Measurements from ENCODE around the gene SPINT4. TPM values are rescaled to one million over a fixed set of nuclear protein-coding genes. Genes with fewer than 3 reads are reported as not detected.

SPINT4 gene
- total RNA-seq, 1 donor: not detected

DNA sequence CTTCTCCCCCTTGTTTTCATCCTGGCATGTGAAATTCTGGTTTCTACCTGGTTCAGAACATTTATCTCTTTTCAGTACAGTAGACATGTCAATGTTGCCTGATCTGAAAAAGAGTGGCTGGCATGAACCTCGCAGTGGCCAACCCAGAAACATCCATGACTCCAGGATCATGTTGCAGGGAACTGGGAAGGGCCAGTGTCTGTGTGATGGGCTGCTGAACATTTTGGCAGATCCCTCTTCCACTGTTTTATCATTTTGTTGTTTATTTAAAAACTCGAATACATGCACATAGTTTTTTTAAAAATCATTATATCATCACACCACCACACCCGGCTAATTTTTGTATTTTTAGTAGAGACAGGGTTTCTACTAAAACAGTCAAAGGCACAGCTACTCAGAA is 50.5 kb downstream of the SPINT4 start:
- no peak overlapping the region for H3K4me2 ChIP-seq (ENCODE audit: insufficient read depth, low read length)
- DNase-seq (ENCODE audit: insufficient read length, low spot score, missing footprints): no peak

DNA sequence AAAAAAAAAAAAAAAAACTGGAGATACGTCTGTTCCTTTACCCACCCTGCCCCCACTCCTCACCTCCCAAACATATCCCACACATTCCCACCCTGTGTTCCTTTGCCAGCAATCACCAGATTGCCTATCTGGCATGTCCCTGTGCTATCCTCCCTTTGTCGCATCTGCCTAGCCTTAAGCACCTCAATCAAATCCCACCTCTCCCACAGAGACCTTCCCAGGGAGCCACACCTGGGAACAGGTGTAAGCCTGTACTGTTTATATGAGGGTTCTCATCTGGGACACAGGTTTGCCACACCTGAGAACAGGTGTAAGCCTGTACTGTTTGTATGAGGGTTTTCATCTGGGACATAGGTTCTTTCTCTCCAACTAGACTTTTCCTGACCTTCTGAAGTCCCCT is 52.8 kb downstream of the SPINT4 start:
- Histone ChIP-seq H3K4me1 (ENCODE audit: insufficient read depth, low read length) (peaks cover 25% of the 10 kb centered on the region), H3K27ac (ENCODE audit: low read depth, low read length) (no peak overlapping the region), H2AFZ (ENCODE audit: low read length) (no peak overlapping the region), H3K4me2 (ENCODE audit: insufficient read depth, low read length) (no peak overlapping the region), H3K27me3 (ENCODE audit: insufficient read depth, low read length) (no peaks in the 10 kb centered on the region), H3K4me3 (ENCODE audit: insufficient read depth, low read length) (no peak overlapping the region), H3K9me3 (ENCODE audit: low read depth, low read length) (no peaks in the 10 kb centered on the region), H3K36me3 (ENCODE audit: insufficient read depth, low read length) (no peaks in the 10 kb centered on the region), H3K79me2 (ENCODE audit: insufficient read depth, low read length) (no peaks in the 10 kb centered on the region), H4K20me1 (ENCODE audit: insufficient read depth, low read length) (no peaks in the 10 kb centered on the region)
- DNase-seq (ENCODE audit: insufficient read length, low spot score, missing footprints): no peak
- TF ChIP-seq, protein P1, sequence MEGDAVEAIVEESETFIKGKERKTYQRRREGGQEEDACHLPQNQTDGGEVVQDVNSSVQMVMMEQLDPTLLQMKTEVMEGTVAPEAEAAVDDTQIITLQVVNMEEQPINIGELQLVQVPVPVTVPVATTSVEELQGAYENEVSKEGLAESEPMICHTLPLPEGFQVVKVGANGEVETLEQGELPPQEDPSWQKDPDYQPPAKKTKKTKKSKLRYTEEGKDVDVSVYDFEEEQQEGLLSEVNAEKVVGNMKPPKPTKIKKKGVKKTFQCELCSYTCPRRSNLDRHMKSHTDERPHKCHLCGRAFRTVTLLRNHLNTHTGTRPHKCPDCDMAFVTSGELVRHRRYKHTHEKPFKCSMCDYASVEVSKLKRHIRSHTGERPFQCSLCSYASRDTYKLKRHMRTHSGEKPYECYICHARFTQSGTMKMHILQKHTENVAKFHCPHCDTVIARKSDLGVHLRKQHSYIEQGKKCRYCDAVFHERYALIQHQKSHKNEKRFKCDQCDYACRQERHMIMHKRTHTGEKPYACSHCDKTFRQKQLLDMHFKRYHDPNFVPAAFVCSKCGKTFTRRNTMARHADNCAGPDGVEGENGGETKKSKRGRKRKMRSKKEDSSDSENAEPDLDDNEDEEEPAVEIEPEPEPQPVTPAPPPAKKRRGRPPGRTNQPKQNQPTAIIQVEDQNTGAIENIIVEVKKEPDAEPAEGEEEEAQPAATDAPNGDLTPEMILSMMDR (IDR thresholded peaks at IDR 0.05; ENCODE audit: extremely low read depth, low read depth, low read length): no peak

More for the DNA sequence above, 50.5 kb downstream of the SPINT4 start:
- no peaks in the 10 kb centered on the region for H3K79me2 ChIP-seq (ENCODE audit: insufficient read depth, low read length)
- H3K36me3 ChIP-seq (ENCODE audit: insufficient read depth, low read length): no peaks in the 10 kb centered on the region
- H3K9me3 ChIP-seq (ENCODE audit: low read depth, low read length): no peaks in the 10 kb centered on the region
- no peak overlapping the region for H3K27ac ChIP-seq (ENCODE audit: low read depth, low read length)
- no peaks in the 10 kb centered on the region for H4K20me1 ChIP-seq (ENCODE audit: insufficient read depth, low read length)
- H2AFZ ChIP-seq (ENCODE audit: low read length): no peak overlapping the region
- no peaks in the 10 kb centered on the region for H3K27me3 ChIP-seq (ENCODE audit: insufficient read depth, low read length)
- peaks cover 6% of the 10 kb centered on the region for H3K4me1 ChIP-seq (ENCODE audit: insufficient read depth, low read length)
- no peak overlapping the region for H3K4me3 ChIP-seq (ENCODE audit: insufficient read depth, low read length)
- TF ChIP-seq, protein P1 (IDR thresholded peaks at IDR 0.05; ENCODE audit: extremely low read depth, low read depth, low read length): no peak

GRCh38 chr20:45775411-45775810 is 53.3 kb downstream of the SPINT4 start:
- Histone ChIP-seq H3K4me3 (ENCODE audit: insufficient read depth, low read length) (no peak overlapping the region), H2AFZ (ENCODE audit: low read length) (no peak overlapping the region), H4K20me1 (ENCODE audit: insufficient read depth, low read length) (no peaks in the 10 kb centered on the region), H3K79me2 (ENCODE audit: insufficient read depth, low read length) (no peaks in the 10 kb centered on the region), H3K9me3 (ENCODE audit: low read depth, low read length) (no peaks in the 10 kb centered on the region), H3K27ac (ENCODE audit: low read depth, low read length) (no peak overlapping the region), H3K4me2 (ENCODE audit: insufficient read depth, low read length) (no peak overlapping the region), H3K27me3 (ENCODE audit: insufficient read depth, low read length) (no peaks in the 10 kb centered on the region), H3K4me1 (ENCODE audit: insufficient read depth, low read length) (peaks cover 30% of the 10 kb centered on the region), H3K36me3 (ENCODE audit: insufficient read depth, low read length) (no peaks in the 10 kb centered on the region)
- no peak for DNase-seq (ENCODE audit: insufficient read length, low spot score, missing footprints)
- TF ChIP-seq, protein P1 (IDR thresholded peaks at IDR 0.05; ENCODE audit: extremely low read depth, low read depth, low read length): no peak

Small RNA genes within 50 kb of the gene (small RNA-seq; reads per million reads assigned to genes)
- 0.22 reads per million for gene MIR3617
- gene SPINT5P: not detected

Other genes with a start within 250 kb of the SPINT4 start
- not detected in 2 replicates for gene SPINT3, start 206.7 kb upstream of the SPINT4 start, total RNA-seq
- not detected in 2 replicates for gene WFDC6, start 182.9 kb upstream of the SPINT4 start, total RNA-seq
- not detected in 2 replicates for gene EPPIN, start 174.9 kb upstream of the SPINT4 start, total RNA-seq
- gene WFDC8, start 143.1 kb upstream of the SPINT4 start, total RNA-seq: not detected in 2 replicates
- not detected in 2 replicates for gene WFDC10A, start 92.6 kb upstream of the SPINT4 start, total RNA-seq
- gene WFDC9, start 91.1 kb upstream of the SPINT4 start, total RNA-seq: not detected in 2 replicates
- not detected in 2 replicates for gene WFDC11, start 52.1 kb upstream of the SPINT4 start, total RNA-seq
- gene WFDC13, start 20.3 kb upstream of the SPINT4 start, total RNA-seq: not detected in 2 replicates
- gene WFDC10B, start 17.3 kb upstream of the SPINT4 start, total RNA-seq: not detected in 2 replicates
- not detected in 2 replicates for gene WFDC3, start 69.5 kb downstream of the SPINT4 start, total RNA-seq
- 12.7 and 15.6 TPM in 2 replicates for gene DNTTIP1, start 69.6 kb downstream of the SPINT4 start, total RNA-seq
- gene UBE2C, start 90.3 kb downstream of the SPINT4 start, total RNA-seq: 2.5 and 2.7 TPM in 2 replicates
- 0.29 and 0.36 TPM in 2 replicates for gene TNNC2, start 105.0 kb downstream of the SPINT4 start, total RNA-seq
- 69.0 and 101 TPM in 2 replicates for gene SNX21, start 111.5 kb downstream of the SPINT4 start, total RNA-seq
- 29.8 and 31.8 TPM in 2 replicates for gene ACOT8, start 135.0 kb downstream of the SPINT4 start, total RNA-seq
- gene ZSWIM3, start 135.3 kb downstream of the SPINT4 start, total RNA-seq: 4.7 and 5.3 TPM in 2 replicates
- gene ZSWIM1, start 158.9 kb downstream of the SPINT4 start, total RNA-seq: 7.6 and 8.8 TPM in 2 replicates
- gene SPATA25, start 165.3 kb downstream of the SPINT4 start, total RNA-seq: 1.2 and 1.4 TPM in 2 replicates
- gene NEURL2, start 168.9 kb downstream of the SPINT4 start, total RNA-seq: 4.7 and 7.1 TPM in 2 replicates
- 157 and 181 TPM in 2 replicates for gene CTSA, start 169.0 kb downstream of the SPINT4 start, total RNA-seq
- 15.3 and 21.7 TPM in 2 replicates for gene PLTP, start 189.8 kb downstream of the SPINT4 start, total RNA-seq
- gene PCIF1, start 212.3 kb downstream of the SPINT4 start, total RNA-seq: 12.7 and 14.4 TPM in 2 replicates
- 18.3 and 20.3 TPM in 2 replicates for gene ZNF335, start 249.9 kb downstream of the SPINT4 start, total RNA-seq

All from osteoblast (primary cell).